GM19452 (cell line): ENCODE data around the gene ADAMTSL3.
"Not testable (repeated sequence)": the region's sequence is repeated elsewhere in the genome, so short reads cannot be mapped to it uniquely, and the experiment has no call there.

Experiments
- ATAC-seq: cut with Tn5 transposase; IDR thresholded peaks from one replicate; pipeline ENCODE4 v1.9.1; 2021; ENCODE audit not compliant: unreplicated experiment

Gene ADAMTSL3

DNA sequence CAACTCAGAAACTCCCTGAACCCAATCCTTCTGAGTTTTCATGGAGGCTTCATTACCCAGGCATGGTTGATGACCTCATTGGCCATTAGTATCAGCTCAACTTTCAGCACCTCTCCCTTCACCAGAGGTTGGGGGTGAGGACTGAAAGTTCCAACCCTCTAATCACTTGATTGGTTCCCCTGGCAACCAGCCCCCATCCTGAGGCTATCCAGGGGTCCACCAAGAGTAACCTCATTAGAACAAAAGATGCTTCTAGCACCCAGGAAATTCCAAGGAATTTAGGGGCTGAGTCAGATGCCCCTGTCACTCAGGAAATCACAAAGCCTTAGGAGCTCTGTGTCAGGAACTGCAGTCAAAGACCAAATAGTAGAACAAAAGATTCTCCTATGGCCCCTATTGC is 43.8 kb downstream of the ADAMTSL3 start:
- no peak for ATAC-seq

DNA sequence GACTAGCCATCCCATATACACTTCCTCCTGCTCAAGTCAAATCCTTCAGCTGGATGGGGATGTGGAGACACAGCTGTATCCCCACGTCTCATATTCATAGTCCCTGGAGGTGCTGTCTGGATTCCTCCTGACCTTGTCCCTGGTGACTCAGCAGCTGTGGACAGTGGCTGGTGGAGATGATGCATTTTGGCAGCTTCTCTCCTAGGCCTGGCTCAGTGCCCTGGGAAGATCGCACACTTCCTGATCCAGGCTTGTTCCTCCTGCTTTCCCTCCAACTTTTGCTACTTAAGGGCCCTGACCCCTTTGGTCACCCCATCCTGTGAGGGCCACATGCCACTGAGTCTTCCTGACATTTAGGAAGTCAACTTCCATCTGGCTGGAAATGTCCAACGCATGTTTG is 44.4 kb downstream of the ADAMTSL3 start:
- ATAC-seq = no peak

DNA sequence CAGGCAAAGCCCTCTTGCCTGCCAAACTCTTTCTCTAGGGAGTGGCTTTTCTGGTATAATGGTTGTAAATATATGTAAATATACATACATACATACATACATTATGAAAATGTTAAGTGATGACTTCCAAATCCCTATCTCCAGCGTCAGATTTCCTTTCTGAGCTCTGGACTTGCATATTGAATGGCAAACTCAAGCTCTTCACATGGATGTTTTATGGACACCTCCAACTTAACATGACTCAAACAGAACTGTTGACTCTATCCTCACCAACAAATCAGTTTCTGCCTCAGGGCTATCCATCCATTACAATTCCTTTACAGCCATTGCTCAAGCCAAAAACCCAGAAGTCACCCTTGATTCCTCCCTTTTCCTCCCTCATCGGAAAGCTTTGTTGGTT is 45.1 kb downstream of the ADAMTSL3 start:
- ATAC-seq = no peak

DNA sequence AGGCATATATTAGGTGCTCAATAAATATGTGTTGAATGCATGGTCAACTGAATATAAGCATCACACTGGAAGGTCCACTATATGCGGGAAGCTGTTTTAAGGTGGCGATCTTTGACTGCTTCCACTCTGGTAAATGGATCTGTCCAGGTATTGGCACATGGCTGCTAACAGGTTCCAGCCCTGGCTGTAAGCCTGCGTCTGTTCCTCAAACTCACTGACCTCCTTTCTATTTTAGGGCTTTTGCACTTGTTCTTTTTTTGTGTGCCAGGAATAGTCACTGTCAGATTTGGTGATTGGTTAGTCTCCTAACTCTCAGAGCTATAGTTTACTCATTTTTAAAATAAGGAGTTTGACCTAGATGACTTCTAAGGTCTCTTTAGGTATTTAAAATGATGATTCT is 46.2 kb downstream of the ADAMTSL3 start:
- no peak for ATAC-seq

DNA sequence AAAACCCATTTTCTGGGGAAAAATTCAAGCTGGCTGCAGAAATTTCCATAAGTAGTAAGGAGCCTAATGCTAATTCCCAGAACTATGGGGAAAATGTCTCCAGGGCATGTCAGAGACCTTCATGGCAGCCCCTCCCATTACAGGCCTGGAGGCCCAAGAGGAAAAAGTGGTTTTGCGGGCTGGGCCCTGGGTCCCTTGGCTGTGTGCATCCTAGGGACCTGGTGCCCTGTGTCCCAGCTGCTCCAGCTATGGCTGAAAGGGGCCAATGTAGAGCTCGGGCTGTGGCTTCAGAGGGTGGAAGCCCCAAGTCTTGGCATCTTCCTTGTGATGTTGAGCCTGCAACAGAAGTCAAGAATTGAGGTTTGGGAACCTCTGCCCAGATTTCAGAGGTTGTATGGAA is 48.4 kb downstream of the ADAMTSL3 start:
- ATAC-seq = not testable (repeated sequence)

DNA sequence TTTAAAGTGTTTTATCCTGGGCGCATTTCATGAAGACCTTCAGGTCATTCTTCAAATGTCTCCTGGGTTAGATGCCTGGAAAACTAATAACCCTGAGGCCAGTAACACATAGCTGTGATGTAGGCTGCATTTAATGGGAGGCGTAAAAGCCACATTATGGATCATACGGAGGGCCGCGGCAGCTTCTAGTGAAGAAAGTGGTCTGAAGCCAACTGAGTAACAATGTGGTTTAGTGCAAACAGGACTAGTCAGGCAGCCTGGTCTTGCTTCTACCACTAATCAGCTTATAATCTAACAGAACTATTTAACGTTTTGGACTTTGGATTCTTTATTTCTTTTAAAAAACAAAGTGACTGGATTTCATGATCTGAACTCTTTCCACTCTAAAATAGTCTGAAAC is 54.4 kb downstream of the ADAMTSL3 start:
- ATAC-seq = no peak

DNA sequence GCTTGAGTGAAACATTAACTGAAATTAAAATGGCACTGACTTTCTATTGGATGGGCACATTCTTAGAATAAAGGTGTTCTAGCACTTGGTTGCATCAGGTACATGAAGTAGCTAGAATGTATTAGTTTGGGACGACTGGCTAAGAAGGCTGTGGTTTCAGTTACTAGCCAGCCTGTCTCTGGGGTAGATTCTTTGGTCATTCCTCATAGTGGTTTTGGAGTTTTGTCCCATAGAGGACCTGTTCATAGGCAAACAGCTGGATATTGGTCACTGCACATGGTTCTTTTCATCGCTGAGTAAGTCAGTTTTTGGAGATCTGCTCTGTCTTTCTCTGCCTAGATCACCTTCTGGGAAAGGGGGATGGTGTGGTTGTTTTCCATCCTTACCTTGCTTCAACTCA is 55.3 kb downstream of the ADAMTSL3 start:
- ATAC-seq = no peak

DNA sequence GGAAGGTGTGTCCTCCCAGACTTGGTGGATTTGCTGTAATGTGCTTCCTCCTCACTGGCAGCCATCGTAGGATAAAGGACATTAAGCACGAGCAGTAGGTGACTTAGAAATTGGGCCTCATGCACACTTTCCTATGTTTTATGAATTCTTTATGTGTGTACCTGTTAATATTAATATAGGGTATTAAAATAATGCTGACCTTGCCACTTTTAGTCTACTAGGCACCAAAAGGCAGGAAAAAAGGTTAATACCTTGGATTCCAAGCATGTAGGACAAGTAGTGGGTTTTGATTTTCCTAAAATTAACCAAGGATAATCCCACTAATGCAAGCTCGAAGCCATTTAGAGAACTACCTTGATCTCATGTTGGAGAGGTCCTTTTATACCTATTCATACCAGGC is 55.9 kb downstream of the ADAMTSL3 start:
- ATAC-seq = no peak

DNA sequence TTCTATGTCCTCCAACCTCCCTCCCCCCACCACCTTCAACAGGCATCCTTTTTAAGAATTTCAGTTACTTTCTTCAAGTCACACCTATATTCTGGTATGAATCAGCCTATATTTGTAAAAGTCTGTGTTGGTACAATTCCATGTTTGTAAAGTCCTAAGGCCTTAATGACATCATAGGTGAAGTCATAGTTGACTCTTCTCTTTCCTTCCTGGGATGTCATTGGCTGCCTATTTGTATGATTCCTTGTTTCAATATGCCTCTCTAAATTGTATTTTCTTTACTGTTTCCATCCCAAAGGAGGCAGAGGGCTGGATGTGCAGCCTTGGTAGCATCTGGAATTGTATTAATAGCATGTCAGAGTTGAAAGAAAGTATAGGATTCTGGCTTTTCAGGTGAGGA is 56.5 kb downstream of the ADAMTSL3 start:
- no peak for ATAC-seq

DNA sequence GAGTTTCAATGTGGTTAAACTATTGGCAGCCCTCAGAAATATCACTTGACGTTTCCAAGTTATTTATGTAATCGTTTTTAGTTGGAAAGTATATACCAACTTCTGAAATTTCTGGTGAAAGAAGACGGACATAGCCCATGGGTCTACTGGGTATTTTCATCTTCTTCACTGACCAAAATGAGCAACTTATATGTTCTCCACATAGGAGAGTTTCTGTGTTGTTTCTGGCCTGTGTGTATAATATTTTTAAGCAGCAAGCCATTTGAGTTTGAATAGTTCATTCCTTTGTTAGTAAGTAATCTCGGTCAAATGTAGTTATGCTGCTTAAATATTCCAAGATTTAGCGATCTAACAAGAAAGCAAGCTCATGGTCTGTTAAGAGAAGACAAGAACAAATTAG is 57.3 kb downstream of the ADAMTSL3 start:
- ATAC-seq = no peak

DNA sequence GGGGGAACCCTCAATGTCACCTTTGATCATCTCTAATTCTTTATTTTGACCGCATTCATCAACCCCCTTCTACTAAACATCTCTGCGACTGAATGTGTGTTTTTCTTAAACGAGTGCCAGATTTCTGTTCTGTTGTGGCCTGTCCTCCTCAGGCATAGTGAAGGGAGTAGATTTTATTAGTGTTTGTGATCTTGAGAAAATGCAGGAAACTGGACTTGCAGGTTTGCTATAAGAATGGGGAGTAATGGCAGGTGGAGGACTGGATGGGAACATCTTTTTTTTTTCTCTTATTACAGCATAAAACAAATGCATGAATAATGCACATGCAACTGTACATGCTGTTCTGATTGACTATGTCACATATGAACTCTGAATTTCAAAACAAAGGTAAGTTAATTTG is 59.3 kb downstream of the ADAMTSL3 start:
- ATAC-seq = no peak

DNA sequence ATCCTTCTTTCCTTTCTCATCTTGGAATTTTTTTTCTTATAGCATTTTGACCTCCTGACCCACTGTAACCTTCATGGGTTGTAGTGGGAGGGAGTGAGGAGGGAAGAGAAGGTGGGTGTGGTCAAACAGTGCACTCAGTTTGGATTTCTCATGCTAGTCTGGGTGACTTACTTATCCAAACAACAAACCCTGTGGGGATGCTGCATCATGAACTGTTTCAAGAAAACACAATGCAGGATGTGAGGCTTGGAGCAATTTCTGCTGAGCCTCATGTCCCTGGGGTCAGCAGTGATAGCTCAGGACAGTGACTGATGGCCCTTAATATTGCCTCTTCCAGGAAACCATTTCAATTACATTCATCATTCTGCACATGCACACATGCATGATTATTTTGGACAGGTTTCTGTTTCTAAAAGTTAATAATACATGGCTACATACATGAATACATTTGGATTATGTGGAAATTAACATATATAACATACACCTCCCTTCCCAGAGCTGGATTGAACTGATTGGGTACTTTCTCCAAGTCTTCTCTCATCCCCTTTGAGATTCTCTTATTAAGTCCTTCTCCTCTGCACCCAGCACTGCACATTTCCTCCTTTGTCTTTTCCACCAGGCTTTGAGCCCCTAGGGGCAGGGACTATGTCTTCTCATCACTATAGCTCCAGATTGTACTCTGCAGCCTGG is 61.2 kb downstream of the ADAMTSL3 start:
- ATAC-seq = no peak

DNA sequence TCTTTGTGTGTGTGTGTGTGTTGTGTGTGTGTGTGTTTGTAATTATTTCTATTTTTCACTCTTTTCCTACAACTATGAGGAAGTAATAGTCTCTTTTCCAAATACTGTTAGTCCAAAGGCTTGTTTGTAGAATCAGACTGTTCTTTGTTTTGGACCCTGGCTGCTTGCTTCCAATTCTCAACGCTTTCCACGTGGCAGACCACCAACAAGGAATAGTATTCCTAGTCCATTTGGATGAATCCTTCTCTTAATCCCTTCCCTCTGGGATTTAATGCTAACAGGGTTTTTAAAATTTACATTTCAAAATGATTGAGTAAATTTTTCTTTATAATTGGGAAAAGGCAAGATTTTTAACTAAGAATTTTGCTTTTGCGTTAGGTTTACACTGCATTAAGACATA is 62.7 kb downstream of the ADAMTSL3 start:
- no peak for ATAC-seq

DNA sequence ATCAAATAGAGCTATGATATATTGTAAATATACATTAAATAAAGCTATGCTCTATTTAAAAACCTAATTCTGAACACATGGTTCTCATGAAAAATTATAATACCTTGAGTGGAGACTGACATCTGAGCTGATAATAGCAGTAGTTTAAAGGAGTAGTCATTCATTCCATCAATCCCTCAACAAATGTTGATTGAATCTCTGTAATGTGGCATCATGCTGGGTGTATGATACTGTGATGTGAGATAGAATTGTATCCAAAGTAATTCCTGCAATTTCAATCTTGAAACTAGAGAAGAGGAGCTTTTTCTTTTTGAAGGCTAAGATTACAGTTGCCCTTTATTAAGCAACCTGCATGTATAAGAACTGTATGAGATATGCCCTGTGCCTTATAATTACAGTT is 63.1 kb downstream of the ADAMTSL3 start:
- ATAC-seq = no peak

DNA sequence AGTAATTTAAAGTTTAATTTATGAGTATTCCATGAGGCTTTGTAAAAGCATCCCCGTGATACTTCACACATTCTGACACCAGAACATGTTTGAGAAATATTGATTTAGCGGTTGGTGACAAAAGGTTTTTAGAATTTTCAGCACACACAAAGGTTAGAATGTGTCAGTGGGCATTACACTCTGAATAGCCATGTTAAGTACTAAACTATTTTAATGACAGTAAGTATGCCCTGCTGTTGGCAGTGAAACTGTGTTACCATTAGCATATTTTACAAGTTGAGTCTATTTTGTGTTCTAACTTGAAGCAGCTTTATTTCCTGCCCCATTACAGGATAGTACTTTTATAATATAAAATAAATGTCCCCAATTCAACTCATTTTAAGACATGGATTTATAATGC is 66.5 kb downstream of the ADAMTSL3 start:
- ATAC-seq = no peak

DNA sequence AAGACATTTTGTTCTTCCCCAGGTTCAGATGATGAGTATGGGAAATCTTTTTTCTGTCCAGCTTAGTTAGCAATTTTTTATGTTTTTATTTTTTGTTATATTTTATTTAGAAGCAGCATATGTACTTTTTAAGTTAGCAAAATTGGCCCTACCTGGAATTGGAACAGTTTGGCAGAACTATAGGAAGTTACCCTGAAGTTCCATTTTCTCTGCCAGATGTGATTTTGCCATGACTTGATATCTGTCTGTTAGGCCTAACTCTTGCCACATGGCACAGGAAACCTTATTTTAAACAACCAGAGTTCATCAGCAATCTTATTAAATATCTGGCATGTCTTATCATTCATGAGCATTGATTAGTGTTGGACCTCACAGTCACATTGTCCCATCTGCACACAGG is 67.1 kb downstream of the ADAMTSL3 start:
- ATAC-seq = no peak

DNA sequence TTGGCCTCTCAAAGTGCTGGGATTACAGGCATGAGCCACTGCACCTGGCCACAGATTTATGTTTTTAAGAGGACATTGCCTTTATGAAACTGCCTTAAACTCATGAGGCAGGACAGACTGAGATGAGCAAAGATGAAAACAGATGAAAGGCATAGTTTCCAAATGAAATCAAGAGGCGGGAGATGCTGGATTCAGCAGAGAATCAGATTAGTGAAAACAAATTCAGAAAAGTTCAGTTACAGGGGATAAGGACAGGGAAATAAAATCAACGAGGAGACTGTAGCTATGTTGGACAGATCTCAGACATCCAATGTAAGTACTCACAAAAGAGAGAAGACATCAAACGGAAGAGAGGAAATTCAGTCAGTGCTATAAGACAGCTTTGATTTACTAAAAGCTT is 68.1 kb downstream of the ADAMTSL3 start:
- no peak for ATAC-seq

DNA sequence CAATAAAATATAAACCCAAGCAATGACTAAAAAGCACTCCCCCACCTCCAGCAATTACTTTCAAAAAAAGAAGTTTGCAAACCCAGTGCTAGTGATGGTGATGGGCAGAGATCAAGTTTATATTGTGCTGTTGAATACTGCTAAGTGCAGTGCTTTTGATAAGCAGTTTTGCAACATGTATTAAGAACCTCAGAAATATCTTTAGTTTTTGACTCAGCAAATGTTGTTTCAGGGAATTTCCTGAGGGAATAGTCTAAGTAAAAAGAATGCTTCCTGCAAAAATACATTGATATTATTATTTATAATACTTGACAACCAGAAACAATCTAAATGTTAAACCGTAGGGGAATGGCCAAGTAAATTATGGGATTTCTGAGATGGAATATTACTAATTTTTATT is 69.3 kb downstream of the ADAMTSL3 start:
- no peak for ATAC-seq

DNA sequence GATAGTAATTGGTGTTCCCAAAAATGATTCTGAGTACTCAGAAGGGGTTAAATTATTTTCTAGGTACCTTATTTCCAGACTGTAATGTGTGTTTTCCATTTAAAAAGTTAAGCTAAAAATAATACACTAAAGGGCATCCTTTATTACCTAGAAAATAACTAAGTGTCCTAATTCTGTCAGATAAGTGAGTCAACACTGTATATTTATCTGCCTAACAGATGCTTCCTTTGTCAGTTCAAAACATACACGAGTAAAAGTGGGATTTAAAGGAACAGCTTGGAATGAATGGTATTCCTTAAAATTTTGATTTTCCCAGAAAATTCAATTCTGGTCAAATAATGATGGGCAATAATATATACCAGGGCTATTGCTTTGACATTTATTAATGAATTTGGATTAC is 78.3 kb downstream of the ADAMTSL3 start:
- no peak for ATAC-seq

DNA sequence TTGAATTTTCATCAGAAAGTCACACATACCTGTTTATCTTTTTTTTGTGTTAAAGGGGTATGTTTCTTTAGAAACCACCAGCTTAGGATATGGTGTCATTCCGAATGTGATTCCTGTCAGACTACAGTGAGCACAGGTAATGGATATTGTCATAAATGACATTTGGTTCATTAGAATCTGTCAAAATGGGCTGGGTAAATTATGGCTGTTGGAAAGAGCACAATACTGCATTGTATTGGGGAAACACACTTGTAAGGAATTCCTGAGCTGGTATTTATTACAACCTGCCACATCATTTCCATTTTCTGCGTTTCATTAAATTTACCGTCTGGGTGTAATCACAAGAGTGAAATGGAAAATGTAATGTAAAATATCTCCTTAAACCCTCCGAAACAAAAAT is 78.8 kb downstream of the ADAMTSL3 start:
- ATAC-seq = no peak

DNA sequence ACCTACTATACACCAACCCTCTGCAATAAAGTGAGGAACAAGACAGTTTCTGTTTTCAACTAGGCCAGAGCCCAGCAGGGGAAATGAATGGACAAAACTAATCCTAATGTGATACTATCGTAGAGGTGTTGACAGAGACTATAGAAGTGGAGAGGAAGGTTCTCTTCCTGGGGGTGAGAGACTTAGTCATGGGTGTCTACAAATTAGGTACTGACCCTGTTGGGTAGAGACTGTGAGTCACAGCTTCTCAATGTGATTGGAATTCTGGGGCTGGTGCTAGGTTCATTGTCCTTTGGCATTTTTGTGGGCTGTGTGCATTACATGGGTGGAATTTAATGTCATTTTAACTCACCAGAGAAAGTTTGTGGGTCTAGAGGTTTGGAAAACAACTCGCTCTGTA is 79.3 kb downstream of the ADAMTSL3 start:
- no peak for ATAC-seq

DNA sequence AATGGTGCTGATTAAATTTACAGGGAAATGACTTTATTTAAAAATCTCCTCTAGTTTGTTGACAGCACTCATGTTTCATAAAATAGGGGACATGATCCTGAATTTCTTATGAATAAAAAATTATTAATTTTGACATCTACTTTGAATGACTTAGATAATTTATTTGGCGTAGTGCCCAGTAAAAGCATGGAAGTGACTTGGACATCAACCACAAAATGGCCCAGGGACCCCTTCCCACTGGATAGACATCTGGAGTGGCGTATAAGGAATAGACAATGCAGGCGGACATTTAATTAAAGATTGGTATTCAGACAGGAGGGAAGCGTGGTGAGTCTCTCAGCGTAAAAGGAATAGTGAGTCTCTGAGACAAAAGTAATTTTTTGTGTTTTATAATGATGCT is 79.8 kb downstream of the ADAMTSL3 start:
- no peak for ATAC-seq

DNA sequence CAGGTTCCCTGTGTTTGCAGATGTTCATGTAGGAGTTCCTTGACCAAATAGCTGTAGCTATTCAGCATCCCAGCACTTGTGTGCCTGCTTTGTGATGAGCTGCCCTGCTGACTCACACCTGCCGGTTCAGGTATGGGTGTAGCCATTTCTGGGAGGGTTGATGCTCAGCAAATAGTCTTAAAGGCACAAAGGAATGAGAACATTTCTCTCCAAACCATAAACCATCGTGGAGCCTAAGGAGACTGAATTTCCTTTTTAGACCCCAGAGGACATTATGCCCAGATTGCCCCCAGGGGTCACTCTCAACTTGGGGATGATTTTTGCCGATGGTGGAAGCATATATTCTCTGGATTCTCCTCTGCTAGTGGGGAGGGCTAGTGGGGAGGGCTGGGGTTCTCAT is 80.6 kb downstream of the ADAMTSL3 start:
- ATAC-seq = no peak

DNA sequence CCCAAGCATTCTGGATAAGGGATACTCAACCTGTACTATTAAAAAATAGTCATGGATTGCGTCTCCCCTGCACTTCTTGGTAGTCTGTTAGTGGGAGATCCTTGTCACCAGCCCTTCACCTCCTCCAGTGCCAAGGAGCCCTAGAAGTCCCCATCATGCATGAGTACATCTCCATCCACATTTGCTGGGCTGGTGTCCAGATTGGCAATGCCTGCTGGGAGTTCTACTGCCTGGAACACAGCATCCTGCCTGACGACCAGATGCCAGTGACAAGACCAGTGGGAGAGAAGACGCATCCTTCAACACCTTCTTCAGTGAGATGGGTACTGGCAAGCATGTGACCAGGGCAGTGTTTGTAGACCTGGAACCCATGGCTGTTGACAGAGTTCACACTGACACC is 85.7 kb downstream of the ADAMTSL3 start:
- no peak for ATAC-seq
